H1 (cell line): ENCODE data around the gene DMWD. TPM values are rescaled to one million over a fixed set of nuclear protein-coding genes. Genes with fewer than 3 reads are reported as not detected.

Source experiments
- BRCA1 ChIP-seq: IDR thresholded peaks from 2 replicates; pipeline ENCODE4 v1.6.1; 2012; ENCODE audit warnings: low read depth, low read length, improper control_type of control experiment
- CBX5 ChIP-seq: fragments of 300-800, 300-1000 bp; sonication (generic); IDR thresholded peaks from 2 replicates; pipeline ENCODE4 v1.7.1; 2016; ENCODE audit warnings: antibody characterized with exemption, low read length, low read depth
- CHD7 ChIP-seq: fragments of 300-600 bp; sonication (generic); IDR thresholded peaks from 2 replicates; pipeline ENCODE4 v1.7.1; 2012; ENCODE audit warnings: low read length, moderate library complexity, mild to moderate bottlenecking, inconsistent platforms; ENCODE audit not compliant: insufficient replicate concordance
- GABPA ChIP-seq: IDR thresholded peaks from 2 replicates; pipeline ENCODE4 v1.6.1; 2011; ENCODE audit warnings: mild to moderate bottlenecking, low read length, moderate library complexity, borderline replicate concordance; ENCODE audit not compliant: insufficient read depth
- MAX ChIP-seq: IDR thresholded peaks from 2 replicates; pipeline ENCODE4 v1.6.1; 2012; ENCODE audit warnings: inconsistent platforms
- SUZ12 ChIP-seq: fragments of 200-600 bp; sonication (generic); IDR thresholded peaks from 2 replicates; pipeline ENCODE4 v1.6.1; 2012; ENCODE audit warnings: mild to moderate bottlenecking, inconsistent platforms, low read length, moderate library complexity, mixed read lengths
- TBP ChIP-seq: IDR thresholded peaks from 2 replicates; pipeline ENCODE4 v1.6.1; 2011; ENCODE audit warnings: low read depth, low read length, improper control_type of control experiment
- ZNF274 ChIP-seq: IDR thresholded peaks from 2 replicates; pipeline ENCODE4 v1.7.0; 2012; ENCODE audit warnings: low read length, borderline replicate concordance; ENCODE audit errors: extremely low read depth
- polyA plus RNA-seq, 7 experiments: library from polyadenylated mRNA; depleted of rRNA in 3 of 7; stranded (reverse) in 5 of 7; unstranded in 2 of 7; fragments of >200 nt in 5 of 7; fragments of 200-250 nt in 2 of 7; gene quantifications; 1 replicate in 5 of 7; 2 replicates in 1 of 7; 4 replicates in 1 of 7; pipeline versions ENCODE4 v1.2.1 to v1.2.3, GENCODE V29; 2011 to 2013; ENCODE audit warnings: missing spikeins in 2 of 7, mixed read lengths in 2 of 7
- total RNA-seq: library from RNA; stranded (reverse); fragmentation: NEBNext Ultra II Directional; extraction: Animal tissue kit (Norgen Biotek cat#: 25700); gene quantifications from 2 replicates; pipeline ENCODE4 v1.2.1, GENCODE V29; 2021

Gene DMWD
- total and polyA plus RNA-seq, 2 of the 8 experiments (the other 6 are each of a cell fraction or from before 2014, with no cell fraction given) = 13.6 to 41.0 TPM

GRCh38 chr19:45785097-45785496 is 7.5 kb downstream of the DMWD start (continued):
- TF ChIP-seq CHD7 (no peak), TBP (no peak), SUZ12 (no peak), MAX (no peak), GABPA (no peak), BRCA1 (no peak), ZNF274 (no peak), CBX5 (no peak)
